HepG2 (cell line): ENCODE data around the gene NOG. TPM values are rescaled to one million over a fixed set of nuclear protein-coding genes. Genes with fewer than 3 reads are reported as not detected.

ENCODE experiments used
- ATAC-seq: fragments of 200-7000 bp; cut with Tn5 transposase; 3 replicates; pipeline ENCODE4 v1.9.1; 2020; ENCODE audit warnings: mild to moderate bottlenecking, moderate library complexity
- BruUV-seq: library from RNA; stranded (reverse); fragments of 400-500 nt; replicated peaks from 2 replicates; lab custom pipeline; 2021; lab: Mats Ljungman, UMichigan
- CTCF ChIA-PET: fragments of 300-600 bp; formaldehyde crosslinking; extraction: SDS; loops from one replicate; lab custom pipeline; 2021; ENCODE audit warnings: low total read pairs, inconsistent platforms, low intra/inter-chr PET ratio; lab: Yijun Ruan, JAX
- POLR2A ChIA-PET: fragments of 350-600 bp; sonication (Branson Sonifier 250); formaldehyde crosslinking; loops from one replicate; lab custom pipeline; 2020; ENCODE audit warnings: antibody characterized with exemption, inconsistent platforms; lab: Yijun Ruan, JAX
- DNase-seq: peaks from one replicate; pipeline ENCODE4 v3.0.0-alpha.2; 2015; ENCODE audit warnings: low spot score
- FAIRE-seq: peaks from 3 replicates; lab custom pipeline; 2011; peaks lifted over from hg19 to GRCh38; lab: Jason Lieb, UNC
- H2AFZ ChIP-seq: one replicate; pipeline ENCODE4 v1.6.1; 2011; ENCODE audit warnings: low read length, inconsistent platforms
- H3K27ac ChIP-seq: fragments of 300-600 bp; 3 replicates; pipeline ENCODE4 v1.8.0; 2011; ENCODE audit warnings: mixed run types, mild to moderate bottlenecking, mixed read lengths, low read length, inconsistent platforms; ENCODE audit not compliant: insufficient read depth; ENCODE audit errors: extremely low read length
- H3K27me3 ChIP-seq, 2 experiments: fragments of 200-600 bp in 1 of 2; 2 replicates in 1 of 2; 3 replicates in 1 of 2; pipeline versions ENCODE4 v1.6.0 to v1.8.0; 2011; ENCODE audit warnings: low read length in 2 of 2, mild to moderate bottlenecking in 2 of 2, moderate library complexity in 2 of 2, inconsistent platforms in 1 of 2; ENCODE audit not compliant: insufficient read depth in 2 of 2, control insufficient read depth in 1 of 2
- H3K36me3 ChIP-seq, 2 experiments: fragments of 200-600 bp in 1 of 2; replicated peaks in 1 of 2; 2 replicates in 1 of 2; 3 replicates in 1 of 2; pipeline versions ENCODE4 v1.5.1 to v1.8.0; 2011; ENCODE audit warnings: low read length in 2 of 2, inconsistent platforms in 1 of 2; ENCODE audit not compliant: insufficient read depth in 2 of 2, control insufficient read depth in 1 of 2
- H3K4me1 ChIP-seq: 2 replicates; pipeline ENCODE4 v1.5.1; 2012; ENCODE audit warnings: low read length, inconsistent platforms; ENCODE audit not compliant: insufficient read depth
- H3K4me2 ChIP-seq: 2 replicates; pipeline ENCODE4 v1.6.0; 2011; ENCODE audit warnings: low read depth, low read length, inconsistent platforms
- H3K4me3 ChIP-seq, 3 experiments: fragments of 200-600 bp in 1 of 3; sonication (generic), shearing (Covaris generic) in 1 of 3; replicated peaks in 1 of 3; 2 replicates each; pipeline ENCODE4 v1.5.1; 2011 to 2016; ENCODE audit warnings: low read length in 3 of 3, inconsistent platforms in 2 of 3, low read depth in 2 of 3, mild to moderate bottlenecking in 2 of 3, control low read depth in 1 of 3, mixed read lengths in 1 of 3; ENCODE audit not compliant: insufficient read depth in 1 of 3
- H3K79me2 ChIP-seq: one replicate; pipeline ENCODE4 v1.6.1; 2011; ENCODE audit warnings: low read length, inconsistent platforms; ENCODE audit not compliant: insufficient read depth
- H3K9ac ChIP-seq: 2 replicates; pipeline ENCODE4 v1.6.0; 2011; ENCODE audit warnings: mild to moderate bottlenecking, low read depth, low read length, inconsistent platforms; ENCODE audit not compliant: insufficient read depth
- H3K9me3 ChIP-seq: 2 replicates; pipeline ENCODE4 v1.5.1; 2012; ENCODE audit warnings: mild to moderate bottlenecking, low read length
- H4K20me1 ChIP-seq: 2 replicates; pipeline ENCODE4 v1.6.0; 2011; ENCODE audit warnings: inconsistent platforms, mild to moderate bottlenecking, low read length, moderate library complexity; ENCODE audit not compliant: insufficient read depth
- BCL6 ChIP-seq: IDR thresholded peaks from 2 replicates; pipeline ENCODE4 v1.6.1; 2016; ENCODE audit warnings: missing genetic modification reagents, missing compliant biosample characterization
- BRD4 ChIP-seq: sonication (generic); formaldehyde crosslinking; IDR thresholded peaks from 2 replicates; pipeline ENCODE4 v1.4.0; 2020; ENCODE audit warnings: missing genetic modification reagents
- CEBPG ChIP-seq: IDR thresholded peaks from 2 replicates; pipeline ENCODE4 v1.6.1; 2016
- FOXO1 ChIP-seq: sonication (generic); formaldehyde crosslinking; IDR thresholded peaks from 2 replicates; pipeline ENCODE4 v1.4.0; 2020; ENCODE audit warnings: missing genetic modification reagents
- GATAD1 ChIP-seq: IDR thresholded peaks from 2 replicates; pipeline ENCODE4 v1.6.1; 2016; ENCODE audit warnings: missing genetic modification reagents, missing compliant biosample characterization
- GMEB2 ChIP-seq: IDR thresholded peaks from 2 replicates; pipeline ENCODE4 v1.6.1; 2016; ENCODE audit warnings: missing biosample characterization, missing genetic modification reagents, low read depth
- RORA ChIP-seq: sonication (generic); formaldehyde crosslinking; IDR thresholded peaks from 2 replicates; pipeline ENCODE4 v1.5.0; 2020; ENCODE audit warnings: mild to moderate bottlenecking, missing genetic modification reagents, moderate library complexity
- SIX4 ChIP-seq: sonication (generic); formaldehyde crosslinking; IDR thresholded peaks from 2 replicates; pipeline ENCODE4 v1.4.0; 2020; ENCODE audit warnings: missing genetic modification reagents
- SMAD9 ChIP-seq: sonication (generic); formaldehyde crosslinking; IDR thresholded peaks from 2 replicates; pipeline ENCODE4 v1.5.1; 2020; ENCODE audit warnings: mild to moderate bottlenecking, missing genetic modification reagents
- SSRP1 ChIP-seq: IDR thresholded peaks from 2 replicates; pipeline ENCODE4 v1.6.1; 2016; ENCODE audit warnings: control low read depth
- STAG1 ChIP-seq: sonication (generic); formaldehyde crosslinking; IDR thresholded peaks from 2 replicates; pipeline ENCODE4 v1.4.0; 2020; ENCODE audit warnings: missing genetic modification reagents
- TEF ChIP-seq: sonication (generic); formaldehyde crosslinking; IDR thresholded peaks from 2 replicates; pipeline ENCODE4 v1.5.0; 2020; ENCODE audit warnings: missing genetic modification reagents
- TRIM24 ChIP-seq: sonication (generic); formaldehyde crosslinking; IDR thresholded peaks from 2 replicates; pipeline ENCODE4 v1.8.0; 2022; ENCODE audit warnings: mild to moderate bottlenecking, missing genetic modification reagents
- ZNF530 ChIP-seq: sonication (generic); formaldehyde crosslinking; IDR thresholded peaks from 2 replicates; pipeline ENCODE4 v1.5.0; 2020; ENCODE audit warnings: low read depth, mild to moderate bottlenecking, missing genetic modification reagents
- ZNF691 ChIP-seq: sonication (generic); formaldehyde crosslinking; IDR thresholded peaks from 2 replicates; pipeline ENCODE4 v1.4.0; 2020; ENCODE audit warnings: missing genetic modification reagents, low read depth, mild to moderate bottlenecking, borderline replicate concordance
- ZNF792 ChIP-seq: IDR thresholded peaks from 2 replicates; pipeline ENCODE4 v1.6.1; 2016
- WGBS: methylation state at CpG from one replicate; pipeline ENCODE4 v1.1.6; 2017; ENCODE audit warnings: low lambda C conversion rate; 5-methylcytosine and 5-hydroxymethylcytosine counted together
- in situ Hi-C: cut with HindIII; loops from 2 replicates; pipeline ENCODE4 v1.10.0; 2017; ENCODE audit warnings: low pct_unique_long_range_greater_than_20kb; ENCODE audit not compliant: extremely low pct_ligation_motif_present
- intact Hi-C: fragments of 100-400 bp; cut with micrococcal nuclease; formaldehyde crosslinking; loops from one replicate; pipeline ENCODE4 v1.10.0; 2022; ENCODE audit not compliant: unreplicated experiment
- polyA plus RNA-seq, 8 experiments: library from polyadenylated mRNA; depleted of rRNA in 3 of 8; stranded (reverse) in 7 of 8; unstranded in 1 of 8; fragments of >200 nt; fragmentation: Illumina TruSeq in 4 of 8; extraction: Trizol in 4 of 8; gene quantifications; 2 replicates each; pipeline versions ENCODE4 v1.2.1 to v1.2.3, GENCODE V29; 2011 to 2016; ENCODE audit warnings: low read depth in 4 of 8, missing spikeins in 1 of 8, mixed read lengths in 1 of 8; ENCODE audit not compliant: insufficient read depth in 1 of 8
- total RNA-seq, 5 experiments: library from RNA; depleted of rRNA; stranded (reverse); fragments of >200 nt; fragmentation: Illumina TruSeq; extraction: Trizol; gene quantifications; 2 replicates each; pipeline ENCODE4 v1.2.3, GENCODE V29; 2016; ENCODE audit warnings: low read depth in 1 of 5

The NOG gene
- total and polyA plus RNA-seq, 2 of the 13 experiments (the other 11 are each of a cell fraction or from before 2014, with no cell fraction given) = not detected

GRCh38 chr17:56602292-56603130 is 9.0 kb downstream of the NOG start:
- Histone ChIP-seq H3K4me2 (no peak overlapping the region), H3K4me3 (no peak overlapping the region), H3K36me3 (no peaks in the 10 kb centered on the region), H3K9ac (no peak overlapping the region), H3K4me1 (no peaks in the 10 kb centered on the region), H3K27me3 (peaks cover 5 to 22% of the 10 kb centered on the region in 2 experiments; a peak in 4 of 5 replicates), H3K27ac (no peak overlapping the region), H2AFZ (no peak overlapping the region), H3K9me3 (no peaks in the 10 kb centered on the region), H4K20me1 (no peaks in the 10 kb centered on the region)
- DNase-seq = no peak
- POLR2A ChIA-PET = no interaction called here
- in situ Hi-C loops = no loop called here
- no peak for FAIRE-seq
- no TSS peak for BruUV-seq
- intact Hi-C loops = no loop called here
- no peak for TF ChIP-seq ZNF691 (CRISPR knock-in tag)
- TF ChIP-seq SIX4 (CRISPR knock-in tag) = no peak
- no peak for TF ChIP-seq RORA
- TF ChIP-seq CEBPG (CRISPR knock-in tag) = no peak
- no peak for TF ChIP-seq BCL6 (CRISPR knock-in tag)
- TF ChIP-seq TRIM24 (CRISPR knock-in tag) = no peak
- TF ChIP-seq FOXO1 (CRISPR knock-in tag) = no peak
- no peak for TF ChIP-seq GMEB2 (CRISPR knock-in tag)
- no peak for TF ChIP-seq SSRP1 (CRISPR knock-in tag)
- no peak for TF ChIP-seq ZNF792 (CRISPR knock-in tag)
- no peak for TF ChIP-seq TEF (CRISPR knock-in tag)
- no peak for TF ChIP-seq STAG1
- TF ChIP-seq BRD4 = no peak
- TF ChIP-seq ZNF530 (CRISPR knock-in tag) = no peak
- no peak for TF ChIP-seq SMAD9 (CRISPR knock-in tag)
- TF ChIP-seq GATAD1 (CRISPR knock-in tag) = no peak
- TF ChIP-seq, all 625 proteins: peak for 0
- 56% methylated on average over 8 of the region's 8 CpGs for WGBS
- CTCF ChIA-PET = no interaction called here
- no peak for ATAC-seq
- H3K79me2 ChIP-seq = no peaks in the 10 kb centered on the region
